ENCODE measurements around the gene AMOT. TPM values are rescaled to one million over a fixed set of nuclear protein-coding genes. Genes with fewer than 3 reads are reported as not detected.

The AMOT gene
- total RNA-seq, 1 donor from 2014 or later = 88.3 TPM

- no peak for DNase-seq
- H3K27ac Mint-ChIP-seq (ENCODE audit: unreplicated experiment) = no peak overlapping the region
- no peak for TF ChIP-seq CTCF (IDR thresholded peaks at IDR 0.05; ENCODE audit: partially characterized antibody, unreplicated experiment)
These were observed 81.1 kb downstream of the AMOT start for GRCh38 chrX:112759512-112759911.

GRCh38 chrX:112757946-112758345 is 82.7 kb downstream of the AMOT start:
- TF ChIP-seq CTCF (IDR thresholded peaks at IDR 0.05; ENCODE audit: partially characterized antibody, unreplicated experiment) = no peak
- peaks cover 12% of the 10 kb centered on the region for H3K4me1 Mint-ChIP-seq (ENCODE audit: low read depth, unreplicated experiment)
- H3K27me3 Mint-ChIP-seq (ENCODE audit: unreplicated experiment) = no peaks in the 10 kb centered on the region
- no peak overlapping the region for H3K4me3 Mint-ChIP-seq (ENCODE audit: unreplicated experiment)
- no peaks in the 10 kb centered on the region for H3K36me3 Mint-ChIP-seq (ENCODE audit: unreplicated experiment)
- no peaks in the 10 kb centered on the region for H3K9me3 Mint-ChIP-seq (ENCODE audit: unreplicated experiment)
- no peak overlapping the region for H3K27ac Mint-ChIP-seq (ENCODE audit: unreplicated experiment)
- no peak for DNase-seq

More at GRCh38 chrX:112759512-112759911, 81.1 kb downstream of the AMOT start:
- Mint-ChIP-seq H3K4me1 (ENCODE audit: low read depth, unreplicated experiment) (peaks cover 12% of the 10 kb centered on the region), H3K9me3 (ENCODE audit: unreplicated experiment) (no peaks in the 10 kb centered on the region), H3K4me3 (ENCODE audit: unreplicated experiment) (no peak overlapping the region), H3K36me3 (ENCODE audit: unreplicated experiment) (no peaks in the 10 kb centered on the region), H3K27me3 (ENCODE audit: unreplicated experiment) (no peaks in the 10 kb centered on the region)

GRCh38 chrX:112753116-112753515 is 87.5 kb downstream of the AMOT start:
- TF ChIP-seq CTCF (IDR thresholded peaks at IDR 0.05; ENCODE audit: partially characterized antibody, unreplicated experiment) = no peak
- H3K4me1 Mint-ChIP-seq (ENCODE audit: low read depth, unreplicated experiment) = peaks cover 4% of the 10 kb centered on the region
- H3K36me3 Mint-ChIP-seq (ENCODE audit: unreplicated experiment) = no peaks in the 10 kb centered on the region
- no peaks in the 10 kb centered on the region for H3K27me3 Mint-ChIP-seq (ENCODE audit: unreplicated experiment)
- no peaks in the 10 kb centered on the region for H3K9me3 Mint-ChIP-seq (ENCODE audit: unreplicated experiment)
- no peak for DNase-seq
- no peak overlapping the region for H3K4me3 Mint-ChIP-seq (ENCODE audit: unreplicated experiment)
- H3K27ac Mint-ChIP-seq (ENCODE audit: unreplicated experiment) = no peak overlapping the region

DNA sequence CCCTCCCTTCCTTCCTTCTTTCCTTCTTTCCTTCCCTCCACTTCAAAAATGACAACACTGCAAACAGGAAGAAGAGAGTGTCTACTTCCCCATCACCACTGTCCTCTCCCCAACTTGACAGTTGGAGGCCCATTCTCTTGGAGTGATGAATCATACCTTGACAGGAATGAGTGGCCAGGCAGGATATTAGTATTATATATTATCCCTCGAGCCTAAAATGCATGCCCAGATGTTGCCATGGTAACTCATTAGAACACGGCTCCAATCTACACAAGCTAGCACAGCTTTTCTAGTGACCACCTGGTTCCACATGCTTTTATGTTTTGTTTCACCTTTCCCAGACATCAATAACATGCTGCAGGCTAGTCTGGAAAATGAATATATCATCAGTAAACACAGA is 89.6 kb downstream of the AMOT start:
- no peak for DNase-seq
- H3K4me1 Mint-ChIP-seq (ENCODE audit: low read depth, unreplicated experiment) = no peaks in the 10 kb centered on the region
- H3K27me3 Mint-ChIP-seq (ENCODE audit: unreplicated experiment) = no peaks in the 10 kb centered on the region
- H3K36me3 Mint-ChIP-seq (ENCODE audit: unreplicated experiment) = no peaks in the 10 kb centered on the region
- H3K9me3 Mint-ChIP-seq (ENCODE audit: unreplicated experiment) = no peaks in the 10 kb centered on the region
- no peak overlapping the region for H3K27ac Mint-ChIP-seq (ENCODE audit: unreplicated experiment)
- H3K4me3 Mint-ChIP-seq (ENCODE audit: unreplicated experiment) = no peak overlapping the region
- no peak for TF ChIP-seq CTCF (IDR thresholded peaks at IDR 0.05; ENCODE audit: partially characterized antibody, unreplicated experiment)

GRCh38 chrX:112746812-112747595 is 93.6 kb downstream of the AMOT start:
- no peak for TF ChIP-seq CTCF (IDR thresholded peaks at IDR 0.05; ENCODE audit: partially characterized antibody, unreplicated experiment)
- no peak for DNase-seq
- H3K36me3 Mint-ChIP-seq (ENCODE audit: unreplicated experiment) = no peaks in the 10 kb centered on the region
- no peaks in the 10 kb centered on the region for H3K27me3 Mint-ChIP-seq (ENCODE audit: unreplicated experiment)
- H3K4me1 Mint-ChIP-seq (ENCODE audit: low read depth, unreplicated experiment) = no peaks in the 10 kb centered on the region
- peaks cover 1% of the 10 kb centered on the region for H3K9me3 Mint-ChIP-seq (ENCODE audit: unreplicated experiment)
- no peak overlapping the region for H3K4me3 Mint-ChIP-seq (ENCODE audit: unreplicated experiment)
- no peak overlapping the region for H3K27ac Mint-ChIP-seq (ENCODE audit: unreplicated experiment)

Data from glutamatergic neuron (in vitro differentiated cells).